HG03095 (cell line): ENCODE results near the gene CHRNA3.
A peak's percentile ranks its signal among the peaks of the same experiment; 100 is the strongest.
"Not testable (repeated sequence)": the region's sequence is repeated elsewhere in the genome, so short reads cannot be mapped to it uniquely, and the experiment has no call there.

Experiments
- ATAC-seq: cut with Tn5 transposase; IDR thresholded peaks from one replicate; pipeline ENCODE4 v1.9.1; 2021; ENCODE audit warnings: moderate library complexity; ENCODE audit not compliant: unreplicated experiment

The CHRNA3 gene

DNA sequence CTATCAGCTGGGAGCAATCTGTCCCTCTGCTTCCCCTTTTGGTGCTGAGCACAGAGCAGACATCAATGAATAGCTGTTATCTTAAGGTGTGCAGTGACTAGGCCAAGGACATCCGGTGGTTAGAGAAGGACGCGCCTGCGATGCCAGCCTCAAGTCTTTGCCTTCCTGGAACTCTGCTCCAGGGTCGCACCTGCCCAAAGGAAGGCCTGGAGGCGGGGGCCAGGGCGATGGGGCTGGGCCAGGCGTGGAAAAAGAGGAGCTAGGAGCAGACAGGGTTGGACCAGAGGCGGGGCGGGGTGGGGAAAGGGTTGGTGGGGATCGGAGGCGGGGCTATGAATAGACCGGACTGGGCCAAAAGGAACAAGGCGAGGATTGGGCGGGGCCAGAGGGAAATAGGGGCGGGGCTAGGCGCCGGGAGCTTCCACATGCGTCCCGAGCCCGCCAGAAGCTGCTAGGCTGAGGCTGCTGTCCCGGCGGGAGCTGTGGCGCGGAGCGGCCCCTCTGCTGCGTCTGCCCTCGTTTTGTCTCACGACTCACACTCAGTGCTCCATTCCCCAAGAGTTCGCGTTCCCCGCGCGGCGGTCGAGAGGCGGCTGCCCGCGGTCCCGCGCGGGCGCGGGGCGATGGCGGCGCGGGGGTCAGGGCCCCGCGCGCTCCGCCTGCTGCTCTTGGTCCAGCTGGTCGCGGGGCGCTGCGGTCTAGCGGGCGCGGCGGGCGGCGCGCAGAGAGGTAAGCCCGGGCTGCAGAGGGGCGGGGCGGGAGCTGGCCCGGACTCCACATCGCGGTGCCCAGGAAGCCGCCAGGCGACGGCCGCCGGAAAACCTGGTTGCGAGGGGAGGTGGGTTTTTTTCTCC lies 55.5 kb downstream of the CHRNA3 start, which contains the start of gene CHRNA5:
TSS of gene CHRNA5 (plus strand) at position 424 of the 854 bp plus-strand sequence. CDS start at position 624, 200 bp downstream.
- ATAC-seq: peak; percentile 68

DNA sequence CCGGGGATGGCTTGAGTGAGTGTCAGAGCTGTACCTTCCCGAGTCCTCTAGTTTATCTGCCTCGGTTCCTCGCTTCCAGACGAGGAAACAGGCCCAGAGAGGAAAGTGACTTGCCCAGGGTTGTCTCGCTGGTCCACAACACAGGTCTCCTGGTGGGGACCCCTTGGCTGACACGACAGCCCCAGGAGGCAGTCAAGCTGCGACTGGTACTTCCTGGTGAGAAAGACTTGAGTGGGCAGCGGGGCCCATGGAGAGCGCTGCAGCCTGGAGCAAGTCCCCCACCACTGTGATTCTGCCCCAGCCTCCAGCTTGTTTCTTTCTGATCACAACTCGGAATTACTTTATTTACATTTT lies 56.1 kb downstream of the CHRNA3 start:
- peak; percentile 16 for ATAC-seq

DNA sequence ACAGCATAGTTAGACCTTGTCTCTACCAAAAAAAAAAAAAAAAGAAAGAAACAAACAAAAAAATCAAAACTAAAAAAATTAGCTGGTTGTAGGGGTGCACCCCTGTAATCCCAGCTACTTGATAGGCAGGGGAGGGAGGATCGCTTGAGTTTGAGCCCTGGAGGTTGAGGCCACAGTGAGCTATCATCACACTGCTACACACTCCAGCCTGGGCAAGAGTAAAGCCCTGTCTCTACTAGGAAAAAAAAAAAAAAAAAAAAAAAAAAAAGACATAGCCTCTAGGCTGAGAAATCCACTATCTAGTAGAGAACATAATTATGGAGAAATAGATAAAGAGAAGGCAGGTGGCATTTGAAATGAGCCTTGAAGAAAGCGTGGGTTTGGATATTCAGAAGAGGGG lies 57.7 kb downstream of the CHRNA3 start:
- no peak for ATAC-seq

DNA sequence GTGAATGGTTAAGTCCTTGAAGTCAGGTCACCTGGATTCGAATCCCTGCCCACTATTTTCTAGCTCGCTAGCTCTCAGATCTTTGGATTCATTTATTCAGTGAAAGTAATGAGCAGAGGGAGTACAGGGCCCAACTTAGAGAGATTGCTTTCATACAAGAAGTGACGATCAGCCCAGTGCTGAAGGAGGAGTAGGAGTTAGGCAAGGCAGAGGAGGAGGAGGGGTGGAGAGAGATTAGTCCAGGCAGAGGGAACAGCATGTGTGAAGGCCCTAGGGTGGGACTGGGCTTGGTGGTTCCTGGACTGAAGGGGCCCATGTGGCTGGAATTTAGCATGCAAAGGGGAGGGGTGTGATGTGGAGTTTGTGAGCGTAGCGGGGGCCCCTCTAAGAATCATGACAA lies 59.3 kb downstream of the CHRNA3 start:
- ATAC-seq: no peak

- not testable (repeated sequence) for ATAC-seq
These were observed 60.6 kb downstream of the CHRNA3 start for GRCh38 chr15:78560201-78560600.

- no peak for ATAC-seq
These were observed 68.2 kb downstream of the CHRNA3 start for GRCh38 chr15:78552597-78552996.

- ATAC-seq: no peak
These were observed 68.9 kb downstream of the CHRNA3 start for GRCh38 chr15:78551902-78552301.

DNA sequence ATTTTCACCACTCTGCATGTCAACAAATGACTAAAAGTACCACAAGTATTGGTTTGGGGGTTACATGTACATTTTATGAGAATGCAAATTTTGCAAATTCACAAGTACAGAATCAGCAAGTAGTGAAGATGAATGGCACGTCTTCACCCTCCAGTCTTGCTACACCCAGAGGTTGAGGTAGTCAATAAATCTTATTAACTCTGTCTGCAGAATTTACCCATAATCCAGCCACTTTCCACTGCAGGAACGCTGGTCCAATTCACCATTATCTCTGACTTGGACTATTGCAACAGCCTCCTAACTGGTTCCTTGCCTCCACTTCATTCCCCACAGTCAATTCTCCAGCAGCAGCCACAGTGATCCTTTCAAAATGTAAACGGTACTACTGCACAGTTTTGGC lies 70.0 kb downstream of the CHRNA3 start:
- ATAC-seq: no peak

DNA sequence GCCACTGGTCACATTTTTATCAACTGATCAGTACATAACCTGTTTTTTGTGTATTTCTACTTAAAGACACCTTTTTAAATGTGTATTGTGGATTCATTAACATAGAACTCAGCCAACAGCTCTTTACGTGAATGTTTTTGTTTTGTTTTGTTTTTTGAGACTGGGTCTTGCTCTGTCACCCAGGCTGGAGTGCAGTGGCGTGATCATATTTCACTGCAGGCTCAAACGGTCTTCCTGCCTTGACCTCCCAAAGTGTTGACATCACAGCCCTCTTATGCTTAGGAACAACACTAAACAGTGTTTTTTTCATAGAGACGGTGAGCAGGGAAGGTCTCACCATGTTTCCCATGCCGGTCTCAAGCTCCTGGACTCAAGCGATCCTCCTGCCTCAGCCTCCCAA lies 70.6 kb downstream of the CHRNA3 start:
- ATAC-seq: no peak
